CMK (cell line): ENCODE results near the gene CACNA2D3.
A peak's percentile ranks its signal among the peaks of the same experiment; 100 is the strongest.
"Not testable (repeated sequence)": the region's sequence is repeated elsewhere in the genome, so short reads cannot be mapped to it uniquely, and the experiment has no call there.

Experiments used
- DNase-seq: peaks from one replicate; pipeline ENCODE4 v3.0.0-alpha.2; 2010; ENCODE audit warnings: low read depth

CACNA2D3 gene

GRCh38 chr3:54574906-54575617 lies 452.7 kb downstream of the CACNA2D3 start:
- no peak for DNase-seq

GRCh38 chr3:54575618-54575960 lies 453.2 kb downstream of the CACNA2D3 start:
- DNase-seq = peak; percentile 70

- peak; percentile 3 for DNase-seq
Measured at GRCh38 chr3:54577313-54577712, 455.0 kb downstream of the CACNA2D3 start.

- DNase-seq = no peak
Measured at GRCh38 chr3:54578417-54578816, 456.1 kb downstream of the CACNA2D3 start.

GRCh38 chr3:54580453-54580852 lies 458.1 kb downstream of the CACNA2D3 start:
- DNase-seq = no peak

GRCh38 chr3:54582424-54582823 lies 460.1 kb downstream of the CACNA2D3 start:
- no peak for DNase-seq

DNA sequence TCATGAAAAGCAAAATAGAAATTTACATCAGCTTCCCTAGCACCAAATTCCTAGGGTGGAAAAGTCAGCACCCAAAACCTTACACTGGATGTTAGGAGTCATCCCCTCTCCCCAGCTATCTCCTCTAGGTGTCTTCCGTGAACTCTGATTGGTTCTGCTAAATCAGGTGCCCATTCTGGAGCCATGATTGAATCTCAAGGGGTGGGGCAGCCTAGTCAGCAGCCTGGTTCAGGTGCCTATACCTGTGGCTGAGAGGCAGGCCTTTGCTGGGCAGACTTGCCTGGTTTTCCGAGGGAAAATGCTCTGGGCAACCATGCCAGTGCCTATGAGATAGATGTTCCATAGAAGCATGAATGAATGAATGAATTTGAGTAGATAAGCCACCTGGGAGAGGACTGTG lies 468.8 kb downstream of the CACNA2D3 start:
- DNase-seq = no peak

DNA sequence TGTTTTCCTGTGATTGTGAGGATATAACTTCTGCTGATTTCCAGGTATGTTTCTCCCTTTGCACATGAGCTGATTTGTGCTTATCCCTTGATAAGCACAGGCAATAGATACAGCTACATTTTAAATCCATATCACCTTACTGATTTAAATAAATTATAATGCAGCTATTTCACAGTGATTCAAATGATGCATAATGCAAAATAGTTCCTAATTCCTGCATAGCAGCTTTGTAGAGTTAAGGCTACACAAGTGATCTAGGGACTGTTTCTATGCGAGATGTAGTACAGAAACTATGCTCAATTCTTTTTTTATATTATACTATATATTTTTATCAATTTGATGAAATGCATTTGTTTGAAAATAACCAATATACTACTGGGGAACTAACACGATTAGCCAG lies 471.3 kb downstream of the CACNA2D3 start:
- DNase-seq = no peak

GRCh38 chr3:54596087-54596486 lies 473.7 kb downstream of the CACNA2D3 start:
- DNase-seq = no peak

DNA sequence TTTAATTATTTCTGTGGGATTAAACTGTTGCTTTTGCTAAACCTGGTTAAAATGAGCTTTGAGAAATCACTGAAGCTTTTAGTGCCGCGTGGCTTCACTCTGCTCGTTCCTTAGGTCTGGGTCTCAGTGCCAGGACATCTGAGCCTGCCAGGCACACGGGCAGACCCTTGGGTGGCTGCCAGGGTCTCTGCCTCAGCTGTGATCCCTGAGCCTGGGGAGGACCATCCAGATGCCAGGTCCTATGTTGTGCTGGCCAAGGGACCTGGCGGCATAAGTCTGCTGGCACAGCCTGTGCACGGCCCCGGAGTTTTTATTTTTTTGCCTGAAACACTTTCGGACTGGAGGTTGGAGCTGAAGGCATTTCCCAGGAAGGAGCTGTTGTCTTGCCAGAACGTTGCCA lies 477.4 kb downstream of the CACNA2D3 start:
- DNase-seq = no peak

- DNase-seq = no peak
Measured at GRCh38 chr3:54600441-54601204, 478.3 kb downstream of the CACNA2D3 start.

DNA sequence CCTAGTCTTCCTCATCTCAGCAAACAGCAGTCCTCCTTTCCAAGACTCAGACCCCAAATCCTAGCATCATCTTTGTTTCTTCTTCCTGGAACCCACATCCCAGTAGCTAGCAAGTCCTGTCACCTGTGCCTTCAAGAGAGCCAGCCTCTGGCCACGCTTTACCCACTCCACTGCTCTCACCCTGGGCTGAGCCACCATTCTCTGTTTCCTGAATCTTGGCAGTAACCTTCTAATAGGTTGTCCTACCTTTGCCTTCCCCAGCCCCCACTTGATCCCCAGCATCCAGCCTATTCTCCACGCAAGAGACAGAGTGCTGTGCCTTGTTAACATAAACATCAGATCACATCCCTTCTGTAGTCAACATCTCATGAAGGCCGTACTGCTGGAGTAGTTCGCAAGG lies 482.1 kb downstream of the CACNA2D3 start:
- no peak for DNase-seq

- DNase-seq = no peak
Measured at GRCh38 chr3:54608041-54608440, 485.7 kb downstream of the CACNA2D3 start.

DNA sequence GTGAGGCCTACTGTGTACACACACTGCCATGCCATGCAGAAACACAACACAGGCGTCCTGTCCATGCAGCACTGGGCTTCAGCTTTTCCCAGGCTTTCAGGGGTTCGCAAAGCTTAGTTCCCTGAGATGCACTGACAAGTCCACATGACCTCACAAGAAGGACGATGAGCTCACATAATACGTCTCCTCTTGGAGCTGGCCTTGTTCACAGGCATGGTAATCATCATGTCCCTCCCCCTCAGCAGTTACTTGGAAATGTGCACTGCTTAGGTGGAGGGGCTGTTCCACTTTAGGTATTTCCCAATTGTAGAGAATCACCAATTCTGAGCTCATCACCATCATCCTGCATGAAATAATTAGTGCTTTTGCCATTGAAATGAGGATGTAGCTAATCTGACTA lies 496.7 kb downstream of the CACNA2D3 start:
- no peak for DNase-seq

- DNase-seq = no peak
Measured at GRCh38 chr3:54619531-54619930, 497.2 kb downstream of the CACNA2D3 start.

GRCh38 chr3:54621184-54621583 lies 498.8 kb downstream of the CACNA2D3 start:
- peak; percentile 53 for DNase-seq

DNA sequence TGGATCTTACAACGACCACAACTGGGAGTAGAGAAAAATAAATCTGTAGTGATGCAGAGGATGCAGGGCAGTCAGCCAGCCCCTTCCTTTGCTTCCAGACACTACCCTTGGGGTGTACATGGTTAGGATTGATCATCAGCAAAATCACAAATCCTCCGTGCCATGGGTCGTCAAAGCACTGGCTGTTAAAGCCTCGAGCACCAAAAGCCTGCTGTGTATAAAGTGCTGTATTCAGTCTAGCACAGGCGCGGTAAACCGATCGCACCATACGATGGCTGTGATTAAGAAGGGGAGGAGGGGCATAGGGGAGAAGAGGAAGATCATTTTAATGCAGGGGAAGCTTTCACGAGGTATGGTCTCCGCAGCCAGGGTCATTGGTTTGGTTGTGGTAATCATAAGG lies 500.3 kb downstream of the CACNA2D3 start:
- DNase-seq = no peak

GRCh38 chr3:54625805-54626787 lies 503.7 kb downstream of the CACNA2D3 start:
- DNase-seq = no peak

DNA sequence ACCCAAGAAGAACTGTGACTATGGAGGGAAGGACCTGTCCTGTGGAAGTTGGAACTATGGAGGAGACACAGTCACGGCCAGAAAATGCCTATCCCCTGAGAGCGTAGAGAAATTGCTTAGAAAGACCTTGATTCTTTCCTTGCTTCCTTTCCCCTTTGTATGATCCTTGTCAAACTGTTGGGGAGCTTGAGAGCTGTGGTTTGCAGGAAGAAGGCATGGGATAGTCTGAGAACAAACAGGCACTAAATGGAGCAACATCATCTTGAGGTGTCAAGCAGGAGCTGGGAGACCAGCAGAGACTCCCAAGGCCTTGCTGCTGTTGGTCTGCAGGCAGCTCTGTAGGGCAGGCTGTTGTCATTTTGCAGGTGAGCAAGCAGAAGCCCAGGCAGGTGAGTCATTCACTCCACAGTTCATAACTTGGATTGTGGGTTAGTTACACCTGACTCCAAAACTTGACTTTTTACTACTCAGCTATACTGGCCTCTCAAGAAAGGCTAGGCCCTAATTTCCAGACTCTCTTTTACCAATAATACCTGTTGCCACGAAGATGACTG lies 506.6 kb downstream of the CACNA2D3 start:
- no peak for DNase-seq

DNA sequence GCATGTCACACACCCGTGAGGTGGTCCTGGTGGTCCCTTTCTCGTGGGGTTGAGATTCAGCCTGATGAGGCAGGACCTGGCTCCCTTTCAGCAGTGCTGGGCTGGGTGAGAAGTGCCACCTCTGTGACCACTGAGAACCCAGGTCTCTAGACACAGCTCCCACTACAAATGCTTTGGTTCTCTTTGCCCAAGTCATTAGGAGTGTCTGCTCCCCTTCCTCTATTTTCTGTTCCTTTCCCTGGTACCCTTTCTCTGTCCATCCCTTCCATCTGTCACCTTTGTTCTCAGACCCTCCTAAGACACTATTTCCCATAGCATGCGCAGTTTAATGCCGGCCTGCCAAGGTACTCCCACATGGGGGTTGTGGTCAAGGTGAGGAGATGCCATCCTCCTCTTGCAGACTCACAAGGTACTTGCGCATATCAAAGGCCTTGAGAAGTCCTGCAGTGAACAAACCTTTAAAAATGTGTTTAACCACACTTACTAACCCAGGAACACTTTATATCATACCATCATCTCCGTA lies 507.8 kb downstream of the CACNA2D3 start:
- DNase-seq = no peak

- not testable (repeated sequence) for DNase-seq
Measured at GRCh38 chr3:54631001-54631400, 508.6 kb downstream of the CACNA2D3 start.
